ENCODE measurements around the gene TNFRSF25.
A peak's percentile ranks its signal among the peaks of the same experiment; 100 is the strongest.

TNFRSF25 gene

GRCh38 chr1:6473156-6473555, 7.2 kb upstream of the TNFRSF25 start:
- H3K4me1 ChIP-seq (ENCODE audit: insufficient read depth, low read length), result no peaks in the 10 kb centered on the region
- H4K20me1 ChIP-seq (ENCODE audit: insufficient read depth, low read length), result no peaks in the 10 kb centered on the region; the same call in 1 of the 2 replicates
- no peak overlapping the region for H3K27ac ChIP-seq (ENCODE audit: low read length)
- no peak overlapping the region for H3K4me2 ChIP-seq (ENCODE audit: insufficient read depth, low read length)
- no peaks in the 10 kb centered on the region for H3K9me3 ChIP-seq (ENCODE audit: insufficient read depth, low read length, severe bottlenecking)
- H3K9ac ChIP-seq (ENCODE audit: low read depth, low read length), result no peak overlapping the region
- H3K4me3 ChIP-seq (ENCODE audit: low read depth in 1 of 2, low read length in 2 of 2), result no peak overlapping the region
- DNase-seq (no peak), ATAC-seq (ENCODE audit: insufficient read depth, low read depth) (no peak)
- TF ChIP-seq CTCF (IDR thresholded peaks at IDR 0.05; ENCODE audit: borderline replicate concordance, extremely low read depth, low read length, poor library complexity, severe bottlenecking), result no peak
- TF ChIP-seq EZH2 (IDR thresholded peaks at IDR 0.05; ENCODE audit: borderline replicate concordance, low read depth, low read length, severe bottlenecking), result no peak
- H2AFZ ChIP-seq (ENCODE audit: low read depth, low read length), result no peak overlapping the region
- H3K36me3 ChIP-seq (ENCODE audit: insufficient read depth, low read length), result no peaks in the 10 kb centered on the region
- H3K79me2 ChIP-seq (ENCODE audit: insufficient read depth, low read length), result no peaks in the 10 kb centered on the region
- H3K27me3 ChIP-seq (ENCODE audit: insufficient read depth, low read length, poor library complexity), result no peaks in the 10 kb centered on the region

- no peaks in the 10 kb centered on the region for H3K27me3 ChIP-seq (ENCODE audit: insufficient read depth, low read length, poor library complexity)
- H3K36me3 ChIP-seq (ENCODE audit: insufficient read depth, low read length), result no peaks in the 10 kb centered on the region
- DNase-seq (no peak), ATAC-seq (ENCODE audit: insufficient read depth, low read depth) (no peak)
- H3K9me3 ChIP-seq (ENCODE audit: insufficient read depth, low read length, severe bottlenecking), result no peaks in the 10 kb centered on the region
- no peaks in the 10 kb centered on the region for H3K4me1 ChIP-seq (ENCODE audit: insufficient read depth, low read length)
- H2AFZ ChIP-seq (ENCODE audit: low read depth, low read length), result no peak overlapping the region
- H3K4me3 ChIP-seq (ENCODE audit: low read depth in 1 of 2, low read length in 2 of 2), result no peak overlapping the region
- H3K79me2 ChIP-seq (ENCODE audit: insufficient read depth, low read length), result no peaks in the 10 kb centered on the region
- H4K20me1 ChIP-seq (ENCODE audit: insufficient read depth, low read length), result no peaks in the 10 kb centered on the region; the same call in 1 of the 2 replicates
- no peak overlapping the region for H3K9ac ChIP-seq (ENCODE audit: low read depth, low read length)
- no peak overlapping the region for H3K27ac ChIP-seq (ENCODE audit: low read length)
- H3K4me2 ChIP-seq (ENCODE audit: insufficient read depth, low read length), result no peak overlapping the region
- peak; percentile 51 for TF ChIP-seq CTCF (IDR thresholded peaks at IDR 0.05; ENCODE audit: borderline replicate concordance, extremely low read depth, low read length, poor library complexity, severe bottlenecking)
- no peak for TF ChIP-seq EZH2 (IDR thresholded peaks at IDR 0.05; ENCODE audit: borderline replicate concordance, low read depth, low read length, severe bottlenecking)
Observed at GRCh38 chr1:6472391-6472790, 6.4 kb upstream of the TNFRSF25 start.

GRCh38 chr1:6471970-6472368, 6.0 kb upstream of the TNFRSF25 start:
- H3K27me3 ChIP-seq (ENCODE audit: insufficient read depth, low read length, poor library complexity), result no peaks in the 10 kb centered on the region
- no peak for DNase-seq
- TF ChIP-seq CTCF (IDR thresholded peaks at IDR 0.05; ENCODE audit: borderline replicate concordance, extremely low read depth, low read length, poor library complexity, severe bottlenecking) (no peak), EZH2 (IDR thresholded peaks at IDR 0.05; ENCODE audit: borderline replicate concordance, low read depth, low read length, severe bottlenecking) (no peak)
- H3K4me2 ChIP-seq (ENCODE audit: insufficient read depth, low read length), result no peak overlapping the region
- H4K20me1 ChIP-seq (ENCODE audit: insufficient read depth, low read length), result peaks cover 2% of the 10 kb centered on the region
- no peak overlapping the region for H3K27ac ChIP-seq (ENCODE audit: low read length)
- no peak overlapping the region for H2AFZ ChIP-seq (ENCODE audit: low read depth, low read length)
- H3K4me1 ChIP-seq (ENCODE audit: insufficient read depth, low read length), result no peaks in the 10 kb centered on the region
- no peaks in the 10 kb centered on the region for H3K9me3 ChIP-seq (ENCODE audit: insufficient read depth, low read length, severe bottlenecking)
- H3K4me3 ChIP-seq (ENCODE audit: low read depth in 1 of 2, low read length in 2 of 2), result no peak overlapping the region
- no peak overlapping the region for H3K9ac ChIP-seq (ENCODE audit: low read depth, low read length)
- no peak for ATAC-seq (ENCODE audit: insufficient read depth, low read depth)
- H3K36me3 ChIP-seq (ENCODE audit: insufficient read depth, low read length), result no peaks in the 10 kb centered on the region
- no peaks in the 10 kb centered on the region for H3K79me2 ChIP-seq (ENCODE audit: insufficient read depth, low read length)

Measured in DND-41 (cell line).